GM21390 (cell line): Measurements from ENCODE around the gene NECTIN2.

Experiments used
- ATAC-seq: cut with Tn5 transposase; IDR thresholded peaks from one replicate; pipeline ENCODE4 v1.9.1; 2021; ENCODE audit not compliant: unreplicated experiment

NECTIN2 gene

DNA sequence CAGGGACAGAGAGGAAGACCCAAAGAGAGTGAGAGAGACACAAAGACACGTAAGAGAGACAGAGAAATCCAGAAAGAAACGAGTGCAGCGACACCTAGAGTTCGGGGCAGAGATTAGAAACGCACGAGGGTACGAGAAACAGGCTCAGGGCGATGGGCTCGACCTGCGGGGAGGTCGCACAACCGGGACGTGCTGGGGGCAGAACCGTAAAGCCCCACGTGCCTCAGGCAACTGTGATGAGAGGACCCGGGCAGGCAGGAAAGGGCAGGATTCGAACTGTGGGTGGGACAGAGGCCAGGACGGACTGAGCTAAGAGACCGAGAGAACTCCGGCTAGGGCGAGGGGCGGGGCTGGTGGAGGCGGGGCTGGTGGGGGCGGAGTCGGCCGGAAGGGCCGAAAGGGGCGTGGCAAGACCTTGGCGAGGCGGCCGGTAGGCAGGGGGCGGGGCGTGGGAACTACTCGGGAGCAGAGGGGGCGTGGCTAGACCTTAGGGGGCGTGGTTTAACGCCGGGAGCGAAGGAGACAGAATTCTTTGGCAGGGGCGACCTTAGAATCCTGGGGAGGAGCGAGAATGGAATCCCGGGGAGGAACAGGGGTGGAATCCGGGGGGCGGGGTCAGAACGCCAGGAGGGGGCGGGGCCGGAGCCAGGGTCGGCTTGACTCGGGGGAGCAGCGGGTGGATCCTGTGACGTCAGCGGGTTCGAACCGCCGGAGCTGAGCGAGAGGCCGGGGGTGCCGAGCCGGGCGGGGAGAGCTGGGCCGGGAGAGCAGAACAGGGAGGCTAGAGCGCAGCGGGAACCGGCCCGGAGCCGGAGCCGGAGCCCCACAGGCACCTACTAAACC is at the start of gene NECTIN2:
Gene NECTIN2 (plus strand): TSS at position 686 of the 843 bp plus-strand sequence. CDS start 229 bp downstream, outside the sequence.
- ATAC-seq, result no peak

DNA sequence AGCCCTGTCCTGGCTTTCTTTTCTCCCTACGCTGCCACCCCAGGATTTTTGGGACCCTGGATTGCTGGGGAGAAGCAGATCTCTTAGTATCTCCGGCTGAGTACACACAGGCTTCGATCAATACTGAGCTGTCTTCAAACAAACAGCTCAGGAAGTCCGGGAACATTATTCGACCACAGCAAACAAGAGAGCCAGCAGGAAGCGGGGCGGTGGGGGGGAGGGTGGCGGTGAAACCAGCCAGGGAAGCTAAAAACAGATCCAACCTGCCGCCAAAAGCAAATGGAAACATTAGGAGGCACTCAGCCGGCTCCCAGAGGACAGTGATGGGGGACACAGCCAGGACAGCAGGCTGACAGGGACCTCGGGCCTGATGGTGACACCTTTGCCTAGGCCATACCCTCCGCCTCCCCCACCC is 49.4 kb upstream of the NECTIN2 start:
- no peak for ATAC-seq

DNA sequence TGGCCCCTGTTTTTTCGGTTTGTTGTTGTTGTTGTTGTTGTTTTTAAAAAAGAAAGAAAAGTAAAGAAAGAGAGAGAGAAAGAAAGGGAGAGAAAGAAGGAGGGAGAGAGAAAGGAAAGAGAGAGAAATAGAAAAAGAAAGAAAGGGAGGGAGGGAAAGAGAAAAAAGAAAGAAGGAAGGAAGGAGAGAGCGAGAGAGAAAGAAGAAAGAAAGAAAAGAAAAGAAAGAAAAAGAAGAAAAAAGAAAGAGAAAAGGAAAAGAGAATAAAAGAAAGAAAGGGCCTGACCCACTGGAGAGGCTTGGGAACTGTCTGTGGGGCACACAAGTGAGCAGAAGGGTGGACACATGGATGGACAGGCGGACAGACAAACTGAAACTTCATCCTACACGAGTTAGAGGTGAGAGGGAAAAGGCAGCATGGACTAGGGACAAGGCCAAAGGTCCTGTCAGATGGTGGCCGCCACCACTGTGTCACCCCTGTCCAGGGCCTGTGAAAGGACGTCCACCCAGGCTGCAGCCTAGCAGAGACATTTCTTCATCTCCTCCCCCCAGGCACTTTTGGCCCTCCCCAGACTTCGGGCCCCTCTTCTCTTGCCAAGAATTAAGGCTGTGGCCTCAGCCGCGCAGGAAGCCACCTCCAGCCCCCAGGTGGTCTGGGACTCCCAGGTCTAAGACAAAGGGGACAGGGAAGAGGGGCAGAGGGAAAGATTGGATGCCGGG is 46.3 kb upstream of the NECTIN2 start:
- no peak for ATAC-seq

DNA sequence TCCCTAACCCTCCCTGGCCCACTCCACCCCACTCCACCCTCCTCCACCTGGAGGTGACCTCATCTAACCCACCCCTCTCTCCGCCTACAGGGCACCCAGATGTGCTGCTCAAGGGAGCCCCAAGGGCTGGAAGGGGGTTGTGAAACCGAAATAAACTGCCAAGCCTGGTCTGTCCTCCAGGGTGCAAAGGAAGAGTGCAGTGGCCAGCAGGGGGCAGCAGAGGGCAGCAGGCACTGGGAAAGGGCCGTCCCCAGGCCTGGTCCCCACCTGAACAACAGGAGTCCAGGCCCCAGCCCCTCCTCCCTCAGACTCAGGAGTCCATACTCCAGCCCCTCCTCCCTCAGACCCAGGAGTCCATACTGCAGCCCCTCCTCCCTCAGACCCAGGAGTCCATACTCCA is 45.6 kb upstream of the NECTIN2 start:
- ATAC-seq, result no peak

DNA sequence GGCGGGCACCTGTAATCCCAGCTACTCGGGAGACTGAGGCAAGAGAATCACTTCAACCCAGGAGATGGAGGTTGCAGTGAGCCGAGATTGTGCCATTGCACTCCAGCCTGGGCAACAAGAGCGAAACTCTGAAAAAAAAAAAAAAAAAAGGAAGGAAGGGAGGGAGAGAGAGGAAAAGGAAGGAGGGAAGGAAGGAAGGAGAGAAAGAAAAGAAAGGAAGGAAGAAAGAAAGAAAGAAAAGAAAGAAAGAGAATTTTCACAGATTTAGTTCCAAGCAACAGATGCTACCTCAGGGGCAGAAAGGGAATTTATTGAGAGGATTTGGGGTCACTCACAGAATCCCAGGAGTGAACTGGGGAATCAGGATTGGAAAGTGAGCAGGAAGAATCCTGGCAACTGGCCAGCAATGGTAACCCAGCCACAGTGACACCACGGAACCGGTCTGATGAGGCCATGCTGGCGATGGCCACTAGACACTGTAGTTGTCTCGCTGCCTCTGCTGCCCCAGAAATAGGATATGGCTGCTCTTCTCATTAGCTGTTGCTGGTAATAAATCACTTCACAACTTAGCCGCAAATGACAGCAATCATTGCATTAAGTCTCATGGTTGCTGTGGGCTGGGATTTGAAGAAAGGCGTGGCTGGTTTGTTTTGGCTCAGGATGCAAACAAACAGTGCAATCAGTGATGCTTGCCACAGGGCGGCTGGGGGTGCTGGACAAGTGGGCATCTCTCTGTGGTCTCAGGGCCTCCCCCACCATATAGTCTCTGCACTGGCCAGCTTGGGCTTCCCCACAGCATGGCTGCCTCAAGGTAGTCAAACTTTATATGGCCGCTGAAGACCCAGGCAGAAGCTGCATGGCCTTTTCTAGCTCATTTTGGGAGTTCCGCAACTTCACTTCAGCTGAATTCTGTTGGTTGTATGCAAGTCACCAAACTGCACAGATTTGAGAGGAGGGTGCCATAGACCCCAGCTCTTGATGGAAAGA is 42.4 kb upstream of the NECTIN2 start:
- no peak for ATAC-seq

DNA sequence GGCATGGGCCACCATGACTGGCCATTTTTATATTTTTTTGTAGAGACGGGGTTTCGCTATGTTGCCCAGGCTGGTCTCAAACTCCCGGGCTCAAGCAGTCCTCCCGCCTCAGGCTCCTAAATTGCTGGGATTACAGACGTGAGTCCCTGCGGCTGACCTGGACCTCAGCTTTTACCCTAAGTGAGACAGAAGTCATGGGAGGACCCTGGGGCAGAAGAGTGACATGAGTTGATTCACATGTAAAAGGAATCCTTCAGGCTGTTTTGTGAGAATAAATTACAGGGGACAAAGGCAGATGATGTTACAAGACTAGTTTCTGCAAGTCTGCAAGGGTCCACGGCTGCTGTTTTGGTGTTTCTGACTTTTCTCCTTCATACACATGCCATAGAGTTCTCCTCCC is 39.8 kb upstream of the NECTIN2 start:
- ATAC-seq, result no peak

DNA sequence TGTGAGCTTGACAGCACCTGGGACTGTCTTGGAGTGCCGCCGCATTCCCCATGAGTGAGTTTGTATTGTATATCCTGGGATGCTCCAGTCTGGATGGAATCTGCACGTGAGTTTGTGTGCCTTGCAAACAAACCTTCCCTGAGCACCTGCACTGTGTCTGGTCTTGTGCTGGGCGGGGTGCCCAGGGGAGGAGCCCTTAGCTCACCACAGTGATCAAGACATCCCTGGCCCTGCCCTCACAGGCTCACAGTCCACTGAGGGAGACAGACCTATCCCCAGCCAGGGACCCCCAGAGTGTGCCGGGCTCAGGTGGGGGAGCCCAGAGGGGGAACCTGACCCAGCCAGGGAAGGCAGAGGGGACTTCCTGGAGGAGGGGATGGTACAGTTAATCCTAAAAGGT is 38.9 kb upstream of the NECTIN2 start:
- no peak for ATAC-seq

DNA sequence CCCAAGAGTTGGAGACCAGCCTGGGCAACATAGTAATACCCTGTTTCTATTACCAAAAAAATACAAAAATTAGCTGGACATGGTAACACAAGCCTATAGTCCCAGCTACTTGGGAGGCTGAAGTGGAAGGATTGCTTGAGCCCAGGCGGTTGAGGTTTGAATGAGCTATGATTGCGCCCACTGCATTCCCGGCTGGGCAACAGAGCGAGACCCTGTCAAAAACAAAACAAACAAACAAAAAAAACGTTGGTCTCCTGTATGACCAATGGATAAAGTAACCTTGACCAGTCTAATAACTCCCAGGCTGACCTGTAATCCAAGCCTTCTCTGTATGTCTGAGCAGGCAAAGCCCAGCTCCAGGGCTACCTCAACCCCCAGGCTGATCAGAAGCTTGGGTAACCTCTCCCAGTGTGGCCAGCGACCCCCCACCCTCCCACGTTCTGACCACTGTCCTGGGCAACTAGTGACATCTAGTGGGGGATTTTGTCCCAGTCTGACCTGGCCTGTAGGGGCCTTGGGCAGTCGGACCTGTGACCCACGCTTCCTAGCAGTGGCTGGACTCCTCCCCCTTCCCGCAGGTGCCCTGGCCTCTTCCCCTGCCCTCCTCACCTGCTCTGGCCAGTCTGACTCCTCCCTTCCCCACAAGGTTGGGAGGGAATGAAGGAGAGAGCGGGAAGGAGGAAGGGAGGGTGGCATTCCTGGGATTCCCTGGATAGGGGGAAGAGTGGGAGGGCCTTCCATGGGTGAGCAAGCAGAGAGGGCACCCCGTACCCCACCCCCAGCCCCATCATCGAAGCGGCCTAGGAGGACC is 38.2 kb upstream of the NECTIN2 start:
- no peak for ATAC-seq

DNA sequence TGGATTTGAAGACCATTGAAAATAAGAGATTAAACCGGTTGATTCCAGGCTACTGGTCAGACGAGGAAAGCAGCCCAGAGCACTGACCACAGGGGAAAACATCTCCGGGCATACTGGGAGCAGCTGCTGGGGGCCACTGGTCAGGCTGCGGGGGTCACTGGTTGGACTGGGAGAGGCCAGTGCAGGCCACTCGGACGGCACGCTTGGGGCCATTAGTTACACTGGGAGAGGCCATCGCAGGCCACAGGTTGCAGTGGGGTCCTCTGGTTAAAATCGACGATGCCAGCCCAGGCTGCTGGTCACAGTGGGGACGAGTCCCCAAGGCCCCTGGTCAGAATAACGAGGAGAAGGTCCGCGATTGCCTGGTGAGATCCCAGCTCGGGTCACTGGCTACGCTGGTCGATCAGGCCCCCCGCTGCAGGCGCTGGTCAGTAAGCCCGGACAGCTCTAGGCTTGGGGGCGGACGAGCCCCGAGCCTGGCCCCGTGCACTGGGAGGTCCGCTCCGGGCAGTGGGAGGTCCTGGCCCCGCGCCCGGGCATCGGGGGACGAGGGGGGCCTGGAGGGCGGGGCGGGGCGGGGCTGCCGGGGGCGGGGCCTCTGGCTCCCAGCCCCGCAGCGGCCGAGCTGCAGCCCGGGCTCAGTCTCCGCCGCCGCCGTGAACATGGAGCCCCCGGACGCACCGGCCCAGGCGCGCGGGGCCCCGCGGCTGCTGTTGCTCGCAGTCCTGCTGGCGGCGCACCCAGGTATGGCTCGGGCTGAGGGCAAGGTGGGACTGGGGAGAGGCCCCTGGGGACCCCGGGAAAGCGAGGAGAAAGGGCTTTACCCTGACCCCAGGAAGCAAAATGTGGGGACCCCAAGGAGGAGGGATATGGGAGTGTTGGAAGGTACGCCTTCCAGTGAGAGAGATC is 37.4 kb upstream of the NECTIN2 start, which contains the start of gene BCAM:
Gene BCAM (plus strand): TSS at position 641 of the 909 bp plus-strand sequence. CDS start 22 bp downstream, at position 663.
- no peak for ATAC-seq

DNA sequence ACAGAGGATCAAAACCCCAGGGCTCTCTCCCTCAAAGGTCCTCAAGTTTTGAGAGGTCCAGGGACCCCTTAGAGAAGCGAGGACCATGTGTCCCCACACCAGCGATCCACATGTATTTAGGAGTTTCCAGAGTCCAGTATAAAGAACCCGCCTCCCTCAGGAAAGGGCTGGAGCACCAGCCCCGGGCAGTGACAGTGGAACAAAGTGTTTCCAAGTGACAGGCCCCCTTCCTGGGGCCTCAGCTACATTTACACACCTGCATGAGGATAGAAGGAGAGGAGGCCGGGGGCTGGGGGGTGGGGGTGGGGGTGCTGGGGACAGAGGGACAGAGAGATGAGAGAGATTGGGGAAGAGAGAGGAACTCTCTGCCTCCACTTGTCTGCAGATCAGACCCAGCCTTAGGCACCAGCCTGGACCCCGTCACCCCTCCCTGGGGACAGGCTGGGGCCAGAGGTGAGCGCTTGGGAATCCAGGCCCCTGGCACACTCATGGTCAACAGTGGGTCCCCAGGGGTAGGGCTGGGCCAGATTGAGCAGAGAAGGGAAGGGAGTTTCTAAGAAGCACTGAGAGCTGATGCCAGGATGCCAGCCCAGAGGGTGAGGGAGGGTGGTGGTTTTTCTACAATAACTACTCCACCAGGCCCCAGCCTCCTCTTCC is 36.4 kb upstream of the NECTIN2 start:
- ATAC-seq, result no peak

DNA sequence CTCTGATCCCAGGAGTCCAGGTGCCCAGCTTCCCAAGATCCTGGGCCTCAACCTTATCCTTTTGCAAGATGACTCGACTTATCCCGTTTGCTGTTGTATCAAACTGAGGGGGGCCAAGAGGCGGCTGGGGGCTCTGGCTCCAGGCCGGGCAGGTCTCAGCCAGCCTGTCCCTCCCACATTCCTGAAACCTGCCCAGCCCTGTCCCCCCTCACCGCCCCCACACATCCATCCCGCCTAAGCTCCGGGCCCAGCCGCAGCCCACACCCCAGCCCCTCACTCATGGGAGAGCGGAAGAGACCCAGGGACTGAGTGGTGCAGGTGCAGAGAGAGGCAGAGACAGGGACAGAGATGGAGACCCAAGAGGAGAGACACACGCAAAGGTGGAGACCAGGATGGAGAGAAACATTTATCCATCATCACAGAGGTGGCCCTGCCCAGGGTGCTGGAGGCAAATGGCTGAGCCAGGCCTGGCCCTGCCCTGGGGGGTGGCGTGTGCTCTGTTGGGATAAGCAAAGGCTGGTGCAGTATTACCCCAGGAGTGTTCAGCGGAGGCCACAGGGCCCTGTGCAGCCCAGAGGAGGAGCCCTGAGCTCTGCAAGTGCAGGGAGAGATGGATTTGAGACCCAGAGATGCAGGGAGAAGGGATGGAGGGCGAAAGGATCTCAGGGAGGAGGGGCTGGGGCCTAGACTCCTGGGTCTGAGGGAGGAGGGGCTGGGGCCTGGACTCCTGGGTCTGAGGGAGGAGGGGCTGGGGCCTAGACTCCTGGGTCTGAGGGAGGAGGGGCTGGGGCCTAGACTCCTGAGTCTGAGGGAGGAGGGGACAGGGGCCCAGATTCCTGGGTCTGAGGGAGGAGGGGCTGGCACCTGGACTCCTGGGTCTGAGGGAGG is 35.6 kb upstream of the NECTIN2 start:
- ATAC-seq, result no peak

DNA sequence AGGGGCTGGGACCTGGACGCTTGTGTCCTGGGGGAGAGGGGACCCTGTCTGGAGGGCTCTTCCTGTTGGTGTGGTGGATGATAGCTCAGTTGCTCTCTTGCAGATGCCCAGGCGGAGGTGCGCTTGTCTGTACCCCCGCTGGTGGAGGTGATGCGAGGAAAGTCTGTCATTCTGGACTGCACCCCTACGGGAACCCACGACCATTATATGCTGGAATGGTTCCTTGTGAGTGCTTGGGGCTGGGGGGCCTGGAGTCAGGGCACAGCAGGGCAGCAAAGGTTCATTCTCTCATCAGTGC is 35.0 kb upstream of the NECTIN2 start:
- no peak for ATAC-seq

DNA sequence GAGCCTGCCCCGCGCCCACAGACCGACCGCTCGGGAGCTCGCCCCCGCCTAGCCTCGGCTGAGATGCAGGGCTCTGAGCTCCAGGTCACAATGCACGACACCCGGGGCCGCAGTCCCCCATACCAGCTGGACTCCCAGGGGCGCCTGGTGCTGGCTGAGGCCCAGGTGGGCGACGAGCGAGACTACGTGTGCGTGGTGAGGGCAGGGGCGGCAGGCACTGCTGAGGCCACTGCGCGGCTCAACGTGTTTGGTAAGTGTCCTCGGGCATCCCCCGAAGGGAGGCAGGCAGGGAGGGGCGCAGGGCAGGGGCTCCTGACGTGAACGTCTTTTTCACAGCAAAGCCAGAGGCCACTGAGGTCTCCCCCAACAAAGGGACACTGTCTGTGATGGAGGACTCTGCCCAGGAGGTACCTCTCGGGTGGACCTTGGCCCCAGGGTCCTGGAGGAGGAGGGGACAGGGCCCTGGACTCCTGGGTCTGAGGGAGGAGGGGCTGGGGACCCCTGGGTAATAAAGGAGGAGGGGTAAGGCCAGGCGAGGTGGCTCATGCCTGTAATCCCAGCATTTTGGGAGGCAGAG is 33.9 kb upstream of the NECTIN2 start:
- ATAC-seq, result no peak

DNA sequence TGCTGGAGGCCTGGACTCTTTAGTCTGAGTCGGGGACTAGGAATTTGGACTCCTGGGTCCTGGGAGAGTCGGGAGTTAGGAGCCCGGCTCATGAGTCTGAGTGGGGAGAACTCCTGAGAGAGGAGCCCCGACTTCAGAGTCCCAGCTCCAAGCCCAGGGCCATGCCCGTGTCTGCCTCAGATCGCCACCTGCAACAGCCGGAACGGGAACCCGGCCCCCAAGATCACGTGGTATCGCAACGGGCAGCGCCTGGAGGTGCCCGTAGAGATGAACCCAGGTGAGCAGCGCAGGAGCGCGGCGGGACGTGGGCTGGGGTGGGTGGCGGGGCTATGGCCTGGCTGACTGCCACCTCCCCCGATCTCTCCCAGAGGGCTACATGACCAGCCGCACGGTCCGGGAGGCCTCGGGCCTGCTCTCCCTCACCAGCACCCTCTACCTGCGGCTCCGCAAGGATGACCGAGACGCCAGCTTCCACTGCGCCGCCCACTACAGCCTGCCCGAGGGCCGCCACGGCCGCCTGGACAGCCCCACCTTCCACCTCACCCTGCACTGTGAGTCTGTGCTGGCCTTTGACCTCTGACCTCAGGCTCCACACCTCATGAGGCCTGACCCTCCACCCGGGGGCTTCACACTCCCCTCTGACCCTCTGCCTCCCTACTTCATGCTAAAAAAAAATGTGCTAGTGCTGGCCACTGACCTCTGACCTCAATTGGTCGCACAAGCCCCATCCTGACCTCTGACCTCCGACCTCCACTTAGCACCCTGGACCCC is 32.8 kb upstream of the NECTIN2 start:
- no peak for ATAC-seq

DNA sequence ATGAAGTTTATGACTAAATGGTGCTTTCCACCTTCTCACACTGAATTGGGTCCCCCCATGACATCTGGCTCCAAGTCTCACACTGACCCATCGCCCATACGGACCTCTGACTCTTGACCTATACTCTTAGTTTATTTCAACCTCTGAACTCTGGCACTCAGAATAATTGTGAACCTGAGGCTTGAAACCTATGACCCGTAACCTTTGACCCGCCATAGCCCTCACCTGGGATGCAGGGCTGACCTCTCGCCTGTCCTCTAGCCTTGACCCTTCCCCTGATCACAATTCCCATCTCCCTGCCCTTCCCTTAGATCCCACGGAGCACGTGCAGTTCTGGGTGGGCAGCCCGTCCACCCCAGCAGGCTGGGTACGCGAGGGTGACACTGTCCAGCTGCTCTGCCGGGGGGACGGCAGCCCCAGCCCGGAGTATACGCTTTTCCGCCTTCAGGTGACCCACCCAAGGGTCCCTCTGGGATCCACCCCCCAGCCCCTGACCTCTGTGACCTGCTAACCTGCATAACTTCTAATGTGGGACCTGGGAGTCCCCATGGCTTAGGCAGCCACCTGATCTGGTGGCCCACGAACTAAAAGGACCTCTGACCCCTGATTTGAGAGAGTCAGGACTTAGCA is 32.1 kb upstream of the NECTIN2 start:
- ATAC-seq, result no peak

DNA sequence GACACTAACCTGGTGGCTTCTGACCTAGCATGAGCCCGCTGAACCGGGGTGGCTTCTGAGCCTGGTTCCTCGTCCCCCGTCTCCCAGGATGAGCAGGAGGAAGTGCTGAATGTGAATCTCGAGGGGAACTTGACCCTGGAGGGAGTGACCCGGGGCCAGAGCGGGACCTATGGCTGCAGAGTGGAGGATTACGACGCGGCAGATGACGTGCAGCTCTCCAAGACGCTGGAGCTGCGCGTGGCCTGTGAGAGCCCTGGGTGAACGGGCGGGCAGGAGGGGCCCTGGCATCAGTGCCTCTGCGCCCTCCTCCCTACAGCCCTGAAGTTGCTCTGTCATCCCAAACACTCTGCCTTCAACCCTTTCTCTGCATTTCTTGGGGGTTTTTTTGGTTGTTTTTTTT is 31.6 kb upstream of the NECTIN2 start:
- ATAC-seq, result no peak
